ENCODE measurements around the gene ZNF541. TPM values are rescaled to one million over a fixed set of nuclear protein-coding genes. Genes with fewer than 3 reads are reported as not detected.

ZNF541 gene
- total and polyA plus RNA-seq, 5 donors from 2014 or later: 0.07 to 0.52 (median 0.32) TPM; not detected in 1

Other genes with a start within 250 kb of the ZNF541 start
- 1.9 TPM for gene C5AR2, start 241.0 kb downstream of the ZNF541 start, total RNA-seq
- gene C5AR2, start 241.0 kb downstream of the ZNF541 start, polyA plus RNA-seq: under 1 TPM; 0.09 to 0.33 (median 0.21) TPM
- 11.7 TPM for gene DHX34, start 223.8 kb downstream of the ZNF541 start, total RNA-seq
- 1 to 10 TPM; 2.3 to 3.9 (median 3.3) TPM for gene DHX34, start 223.8 kb downstream of the ZNF541 start, polyA plus RNA-seq
- not detected for gene MEIS3, start 153.6 kb downstream of the ZNF541 start, total RNA-seq
- 1 to 10 TPM in 1 of 4 donors, under 1 TPM in 2, not detected in 1; 0.13 to 1.0 (median 0.44) TPM for gene MEIS3, start 153.6 kb downstream of the ZNF541 start, polyA plus RNA-seq
- gene SLC8A2, start 101.3 kb downstream of the ZNF541 start, total RNA-seq: not detected
- not detected for gene SLC8A2, start 101.3 kb downstream of the ZNF541 start, polyA plus RNA-seq
- gene KPTN, start 88.9 kb downstream of the ZNF541 start, total RNA-seq: 3.5 TPM
- 1 to 10 TPM; 2.7 to 6.2 (median 4.0) TPM for gene KPTN, start 88.9 kb downstream of the ZNF541 start, polyA plus RNA-seq
- gene NAPA, start 58.1 kb downstream of the ZNF541 start, total RNA-seq: 155 TPM
- gene NAPA, start 58.1 kb downstream of the ZNF541 start, polyA plus RNA-seq: 100 to 1,000 TPM in 1 of 4 donors, 10 to 100 TPM in 3; 87.3 to 101 (median 92.5) TPM
- 43.8 TPM for gene BICRA, start 36.0 kb upstream of the ZNF541 start, total RNA-seq
- under 1 TPM; 0.25 to 0.75 (median 0.49) TPM for gene BICRA, start 36.0 kb upstream of the ZNF541 start, polyA plus RNA-seq
- 0.86 TPM for gene EHD2, start 140.3 kb upstream of the ZNF541 start, total RNA-seq
- gene EHD2, start 140.3 kb upstream of the ZNF541 start, polyA plus RNA-seq: under 1 TPM in 1 of 4 donors, not detected in 3; 0.05 TPM
- gene NOP53, start 172.4 kb upstream of the ZNF541 start, total RNA-seq: 701 TPM
- gene NOP53, start 172.4 kb upstream of the ZNF541 start, polyA plus RNA-seq: 100 to 1,000 TPM; 168 to 353 (median 217) TPM
- 119 TPM for gene SELENOW, start 205.6 kb upstream of the ZNF541 start, total RNA-seq
- 100 to 1,000 TPM; 345 to 422 (median 391) TPM for gene SELENOW, start 205.6 kb upstream of the ZNF541 start, polyA plus RNA-seq
- not detected for gene TPRX1, start 231.4 kb upstream of the ZNF541 start, total RNA-seq
- gene TPRX1, start 231.4 kb upstream of the ZNF541 start, polyA plus RNA-seq: not detected
- not detected for gene CRX, start 248.8 kb upstream of the ZNF541 start, total RNA-seq
- not detected for gene CRX, start 248.8 kb upstream of the ZNF541 start, polyA plus RNA-seq

Data from CD4-positive, CD25-positive, alpha-beta regulatory T cell (primary cell).